ENCODE data around the gene PUM1.

The PUM1 gene

GRCh38 chr1:31012210-31012924 lies 53.1 kb downstream of the PUM1 start:
- Histone ChIP-seq H3K27me3 (ENCODE audit: control insufficient read depth in 2 of 2, insufficient read depth in 2 of 2, low read length in 2 of 2) (no peaks in the 10 kb centered on the region), H3K9ac (ENCODE audit: low read depth in 1 of 2, low read length in 2 of 2) (no peak overlapping the region), H3K4me3 (ENCODE audit: low read length in 2 of 2) (no peak overlapping the region), H3K4me1 (ENCODE audit: control insufficient read depth in 2 of 2, insufficient read depth in 2 of 2, low read length in 2 of 2) (peaks cover 0 to 8% of the 10 kb centered on the region in 2 donors), H3K9me3 (ENCODE audit: control insufficient read depth in 2 of 2, low read length in 2 of 2) (no peaks in the 10 kb centered on the region), H3K36me3 (ENCODE audit: control insufficient read depth in 2 of 2, insufficient read depth in 2 of 2, low read length in 2 of 2) (peaks cover 0 to under 1% of the 10 kb centered on the region in 2 donors), H3K27ac (ENCODE audit: low read depth in 2 of 2, low read length in 2 of 2) (no peak overlapping the region)

- Histone ChIP-seq H3K27me3 (ENCODE audit: control insufficient read depth in 2 of 2, insufficient read depth in 2 of 2, low read length in 2 of 2) (no peaks in the 10 kb centered on the region), H3K9ac (ENCODE audit: low read depth in 1 of 2, low read length in 2 of 2) (no peak overlapping the region), H3K36me3 (ENCODE audit: control insufficient read depth in 2 of 2, insufficient read depth in 2 of 2, low read length in 2 of 2) (peaks cover 0 to 2% of the 10 kb centered on the region in 2 donors), H3K4me1 (ENCODE audit: control insufficient read depth in 2 of 2, insufficient read depth in 2 of 2, low read length in 2 of 2) (peaks cover 0 to 8% of the 10 kb centered on the region in 2 donors), H3K9me3 (ENCODE audit: control insufficient read depth in 2 of 2, low read length in 2 of 2) (no peaks in the 10 kb centered on the region), H3K27ac (ENCODE audit: low read depth in 2 of 2, low read length in 2 of 2) (no peak overlapping the region), H3K4me3 (ENCODE audit: low read length in 2 of 2) (no peak overlapping the region)
Observed at GRCh38 chr1:31011719-31012118, 53.8 kb downstream of the PUM1 start.

- H3K4me1 ChIP-seq (ENCODE audit: control insufficient read depth in 2 of 2, insufficient read depth in 2 of 2, low read length in 2 of 2), result peaks cover 0 to 8% of the 10 kb centered on the region in 2 donors
Observed at GRCh38 chr1:31010086-31010989, 55.2 kb downstream of the PUM1 start.

DNA sequence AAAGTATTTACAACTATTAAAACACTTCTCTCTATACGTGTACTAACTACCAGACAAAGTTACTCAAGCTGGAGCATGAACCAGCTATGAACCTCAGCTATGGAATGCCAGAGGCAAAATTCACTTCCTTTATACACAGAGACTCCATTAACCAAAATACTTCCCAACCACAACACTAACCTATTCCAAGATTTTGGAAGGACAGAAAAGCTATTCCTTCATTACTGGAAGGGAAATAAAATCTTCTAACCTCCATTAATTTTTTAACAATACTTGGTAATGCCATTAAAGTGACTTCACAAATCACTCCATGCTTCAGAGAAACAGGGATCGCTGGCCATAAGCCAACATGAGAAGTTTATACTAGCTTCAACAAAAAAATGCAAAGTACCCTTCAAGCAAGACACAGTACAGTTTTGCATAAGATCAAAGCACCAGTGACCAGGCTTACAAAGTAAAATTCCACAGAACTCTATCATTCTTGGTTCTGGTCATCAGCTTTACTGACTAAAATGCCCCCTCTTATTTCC lies 58.0 kb downstream of the PUM1 start:
- Histone ChIP-seq H3K9me3 (ENCODE audit: control insufficient read depth in 2 of 2, low read length in 2 of 2) (no peaks in the 10 kb centered on the region), H3K9ac (ENCODE audit: low read depth in 1 of 2, low read length in 2 of 2) (no peak overlapping the region), H3K4me1 (ENCODE audit: control insufficient read depth in 2 of 2, insufficient read depth in 2 of 2, low read length in 2 of 2) (peaks cover 0 to 5% of the 10 kb centered on the region in 2 donors), H3K36me3 (ENCODE audit: control insufficient read depth in 2 of 2, insufficient read depth in 2 of 2, low read length in 2 of 2) (peaks cover 22 to 29% of the 10 kb centered on the region in 2 donors), H3K27me3 (ENCODE audit: control insufficient read depth in 2 of 2, insufficient read depth in 2 of 2, low read length in 2 of 2) (no peaks in the 10 kb centered on the region), H3K4me3 (ENCODE audit: low read length in 2 of 2) (no peak overlapping the region), H3K27ac (ENCODE audit: low read depth in 2 of 2, low read length in 2 of 2) (no peak overlapping the region)

More at GRCh38 chr1:31010086-31010989, 55.2 kb downstream of the PUM1 start:
- Histone ChIP-seq H3K27ac (ENCODE audit: low read depth in 2 of 2, low read length in 2 of 2) (no peak overlapping the region), H3K9me3 (ENCODE audit: control insufficient read depth in 2 of 2, low read length in 2 of 2) (no peaks in the 10 kb centered on the region), H3K36me3 (ENCODE audit: control insufficient read depth in 2 of 2, insufficient read depth in 2 of 2, low read length in 2 of 2) (peaks cover 12% of the 10 kb centered on the region in 2 donors), H3K27me3 (ENCODE audit: control insufficient read depth in 2 of 2, insufficient read depth in 2 of 2, low read length in 2 of 2) (no peaks in the 10 kb centered on the region), H3K9ac (ENCODE audit: low read depth in 1 of 2, low read length in 2 of 2) (no peak overlapping the region), H3K4me3 (ENCODE audit: low read length in 2 of 2) (no peak overlapping the region)

DNA sequence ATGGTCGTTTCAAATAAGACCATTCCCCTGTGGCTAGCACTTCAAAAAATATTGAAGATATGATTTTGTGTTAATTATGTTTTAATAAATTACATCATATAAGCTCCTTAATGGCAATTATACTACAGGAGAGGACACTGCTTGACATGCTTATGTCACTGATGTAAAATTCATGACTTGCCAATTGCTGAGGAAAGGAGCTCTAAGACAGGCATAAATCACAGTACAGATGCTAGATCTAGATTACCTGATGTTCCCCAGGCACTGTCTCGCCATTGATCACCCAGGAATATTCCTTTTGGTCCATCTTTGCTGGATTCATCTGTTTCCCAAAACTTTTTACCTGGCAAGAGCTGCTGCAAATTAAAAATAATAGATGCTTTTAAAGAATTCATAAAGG lies 58.8 kb downstream of the PUM1 start:
- H3K27ac ChIP-seq (ENCODE audit: low read depth in 2 of 2, low read length in 2 of 2), result no peak overlapping the region

DNA sequence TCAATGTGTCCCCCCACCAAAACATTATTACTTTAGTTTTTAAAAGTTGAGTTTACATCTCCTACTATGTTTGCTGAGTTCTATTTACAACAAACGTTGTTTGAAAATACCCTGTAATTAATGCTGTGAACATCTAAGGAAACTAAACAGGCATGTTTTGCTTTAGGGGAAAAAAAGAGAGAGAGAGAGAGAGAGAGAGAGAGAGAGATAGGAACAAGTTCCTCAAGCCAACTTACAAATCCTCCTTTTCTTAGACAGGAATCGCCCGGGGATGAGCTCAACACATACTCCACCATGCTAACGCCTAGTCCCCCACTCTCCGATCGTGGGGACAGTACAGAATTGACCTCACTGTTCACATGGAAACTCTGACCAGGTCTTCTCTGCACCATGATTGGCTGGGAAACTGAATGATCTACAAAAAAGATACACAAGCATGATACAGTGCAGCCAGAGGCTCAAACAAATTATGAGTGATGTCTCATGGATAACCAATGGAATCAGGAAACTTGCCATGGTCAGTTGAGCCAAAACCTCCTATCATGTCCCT lies 59.8 kb downstream of the PUM1 start:
- Histone ChIP-seq H3K9ac (ENCODE audit: low read depth in 1 of 2, low read length in 2 of 2) (no peak overlapping the region), H3K4me3 (ENCODE audit: low read length in 2 of 2) (no peak overlapping the region), H3K27me3 (ENCODE audit: control insufficient read depth in 2 of 2, insufficient read depth in 2 of 2, low read length in 2 of 2) (no peaks in the 10 kb centered on the region), H3K9me3 (ENCODE audit: control insufficient read depth in 2 of 2, low read length in 2 of 2) (no peaks in the 10 kb centered on the region), H3K4me1 (ENCODE audit: control insufficient read depth in 2 of 2, insufficient read depth in 2 of 2, low read length in 2 of 2) (no peaks in the 10 kb centered on the region), H3K27ac (ENCODE audit: low read depth in 2 of 2, low read length in 2 of 2) (no peak overlapping the region), H3K36me3 (ENCODE audit: control insufficient read depth in 2 of 2, insufficient read depth in 2 of 2, low read length in 2 of 2) (peaks cover 22 to 35% of the 10 kb centered on the region in 2 donors)

More for the DNA sequence above, 58.8 kb downstream of the PUM1 start:
- Histone ChIP-seq H3K36me3 (ENCODE audit: control insufficient read depth in 2 of 2, insufficient read depth in 2 of 2, low read length in 2 of 2) (peaks cover 22 to 35% of the 10 kb centered on the region in 2 donors), H3K27me3 (ENCODE audit: control insufficient read depth in 2 of 2, insufficient read depth in 2 of 2, low read length in 2 of 2) (no peaks in the 10 kb centered on the region), H3K4me3 (ENCODE audit: low read length in 2 of 2) (no peak overlapping the region), H3K4me1 (ENCODE audit: control insufficient read depth in 2 of 2, insufficient read depth in 2 of 2, low read length in 2 of 2) (peaks cover 0 to 1% of the 10 kb centered on the region in 2 donors), H3K9ac (ENCODE audit: low read depth in 1 of 2, low read length in 2 of 2) (no peak overlapping the region), H3K9me3 (ENCODE audit: control insufficient read depth in 2 of 2, low read length in 2 of 2) (no peaks in the 10 kb centered on the region)

DNA sequence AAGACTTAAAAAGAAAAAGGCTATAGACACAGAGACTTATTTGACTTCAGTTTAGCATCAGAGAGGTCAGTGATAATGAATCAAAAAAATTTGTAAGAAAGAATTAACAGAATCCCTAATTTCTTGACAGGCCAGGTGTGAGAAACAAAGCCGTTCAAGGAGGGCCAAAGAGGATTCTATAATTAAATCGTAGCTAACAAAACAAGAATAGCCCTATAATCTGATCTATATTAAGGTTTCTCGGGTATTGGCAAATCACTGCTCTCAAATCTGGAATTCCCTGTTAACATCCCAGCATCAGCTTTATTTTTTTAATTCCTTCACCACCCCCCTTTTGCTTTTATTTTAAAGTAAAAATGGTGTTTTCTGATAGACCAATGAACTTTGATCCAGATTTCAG lies 60.3 kb downstream of the PUM1 start:
- Histone ChIP-seq H3K36me3 (ENCODE audit: control insufficient read depth in 2 of 2, insufficient read depth in 2 of 2, low read length in 2 of 2) (peaks cover 25 to 37% of the 10 kb centered on the region in 2 donors), H3K9me3 (ENCODE audit: control insufficient read depth in 2 of 2, low read length in 2 of 2) (no peaks in the 10 kb centered on the region), H3K27ac (ENCODE audit: low read depth in 2 of 2, low read length in 2 of 2) (no peak overlapping the region), H3K4me3 (ENCODE audit: low read length in 2 of 2) (no peak overlapping the region), H3K27me3 (ENCODE audit: control insufficient read depth in 2 of 2, insufficient read depth in 2 of 2, low read length in 2 of 2) (no peaks in the 10 kb centered on the region), H3K9ac (ENCODE audit: low read depth in 1 of 2, low read length in 2 of 2) (no peak overlapping the region), H3K4me1 (ENCODE audit: control insufficient read depth in 2 of 2, insufficient read depth in 2 of 2, low read length in 2 of 2) (no peaks in the 10 kb centered on the region)

GRCh38 chr1:31004231-31004621 lies 61.3 kb downstream of the PUM1 start:
- no peak overlapping the region for H3K27ac ChIP-seq (ENCODE audit: low read depth in 2 of 2, low read length in 2 of 2)
- no peaks in the 10 kb centered on the region for H3K4me1 ChIP-seq (ENCODE audit: control insufficient read depth in 2 of 2, insufficient read depth in 2 of 2, low read length in 2 of 2)
- no peak overlapping the region for H3K9ac ChIP-seq (ENCODE audit: low read depth in 1 of 2, low read length in 2 of 2)
- H3K9me3 ChIP-seq (ENCODE audit: control insufficient read depth in 2 of 2, low read length in 2 of 2), result no peaks in the 10 kb centered on the region
- H3K27me3 ChIP-seq (ENCODE audit: control insufficient read depth in 2 of 2, insufficient read depth in 2 of 2, low read length in 2 of 2), result no peaks in the 10 kb centered on the region
- no peak overlapping the region for H3K4me3 ChIP-seq (ENCODE audit: low read length in 2 of 2)
- peaks cover 25 to 44% of the 10 kb centered on the region in 2 donors for H3K36me3 ChIP-seq (ENCODE audit: control insufficient read depth in 2 of 2, insufficient read depth in 2 of 2, low read length in 2 of 2)

DNA sequence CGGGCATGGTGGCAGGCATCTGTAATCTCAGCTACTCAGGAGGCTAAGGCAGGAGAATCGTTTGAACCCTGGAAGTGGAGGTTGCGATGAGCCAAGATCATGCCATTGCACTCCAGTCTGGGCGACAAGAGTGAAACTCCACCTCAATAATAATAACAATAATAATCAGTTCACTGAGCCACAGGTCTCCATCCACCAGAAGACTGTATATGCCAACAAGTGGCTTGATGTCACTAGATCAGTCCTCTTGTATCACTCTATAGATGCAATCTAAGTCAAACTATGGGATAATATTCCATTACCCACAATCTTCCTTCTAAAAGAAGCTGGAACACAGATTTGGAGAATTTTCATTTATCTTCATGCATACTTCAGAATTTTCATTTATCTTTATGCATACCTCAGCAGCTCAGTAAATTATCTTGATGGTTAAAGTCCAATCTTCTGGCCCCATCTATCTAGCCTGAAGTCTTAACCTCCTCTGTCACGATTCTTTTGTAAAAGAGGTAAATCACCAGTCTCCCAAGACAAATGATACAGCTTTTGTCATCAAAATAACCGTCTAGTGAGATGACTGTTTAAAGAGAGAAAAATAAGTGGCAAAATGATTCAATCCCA lies 61.8 kb downstream of the PUM1 start:
- Histone ChIP-seq H3K9ac (ENCODE audit: low read depth in 1 of 2, low read length in 2 of 2) (no peak overlapping the region), H3K36me3 (ENCODE audit: control insufficient read depth in 2 of 2, insufficient read depth in 2 of 2, low read length in 2 of 2) (peaks cover 25 to 44% of the 10 kb centered on the region in 2 donors), H3K9me3 (ENCODE audit: control insufficient read depth in 2 of 2, low read length in 2 of 2) (no peaks in the 10 kb centered on the region), H3K4me3 (ENCODE audit: low read length in 2 of 2) (no peak overlapping the region), H3K27me3 (ENCODE audit: control insufficient read depth in 2 of 2, insufficient read depth in 2 of 2, low read length in 2 of 2) (no peaks in the 10 kb centered on the region), H3K27ac (ENCODE audit: low read depth in 2 of 2, low read length in 2 of 2) (no peak overlapping the region), H3K4me1 (ENCODE audit: control insufficient read depth in 2 of 2, insufficient read depth in 2 of 2, low read length in 2 of 2) (no peaks in the 10 kb centered on the region)

Measured in mucosa of rectum (tissue), 2 donors.